Measurements from ENCODE around the gene CST6.

DNA sequence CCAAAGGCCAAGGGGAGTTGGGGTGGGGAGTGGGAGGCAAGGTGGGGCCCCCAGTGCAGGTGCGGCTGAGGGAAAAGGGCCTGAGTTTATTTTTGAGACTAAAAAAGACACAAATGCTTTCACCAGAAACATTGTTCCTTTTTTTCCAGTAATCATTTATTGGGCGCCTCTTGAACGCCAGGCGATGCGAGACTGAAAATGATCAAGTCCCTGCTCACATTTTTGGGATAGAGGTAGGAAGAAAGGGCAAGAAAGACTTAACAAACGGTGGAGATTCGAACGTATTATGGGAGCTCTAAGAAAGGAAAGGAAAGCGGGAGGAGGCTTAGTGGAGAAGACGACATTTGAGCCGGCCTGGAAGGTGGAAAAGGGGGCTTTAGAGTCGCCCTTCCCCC, 39.6 kb downstream of the CST6 start:
- TF ChIP-seq, protein P1, sequence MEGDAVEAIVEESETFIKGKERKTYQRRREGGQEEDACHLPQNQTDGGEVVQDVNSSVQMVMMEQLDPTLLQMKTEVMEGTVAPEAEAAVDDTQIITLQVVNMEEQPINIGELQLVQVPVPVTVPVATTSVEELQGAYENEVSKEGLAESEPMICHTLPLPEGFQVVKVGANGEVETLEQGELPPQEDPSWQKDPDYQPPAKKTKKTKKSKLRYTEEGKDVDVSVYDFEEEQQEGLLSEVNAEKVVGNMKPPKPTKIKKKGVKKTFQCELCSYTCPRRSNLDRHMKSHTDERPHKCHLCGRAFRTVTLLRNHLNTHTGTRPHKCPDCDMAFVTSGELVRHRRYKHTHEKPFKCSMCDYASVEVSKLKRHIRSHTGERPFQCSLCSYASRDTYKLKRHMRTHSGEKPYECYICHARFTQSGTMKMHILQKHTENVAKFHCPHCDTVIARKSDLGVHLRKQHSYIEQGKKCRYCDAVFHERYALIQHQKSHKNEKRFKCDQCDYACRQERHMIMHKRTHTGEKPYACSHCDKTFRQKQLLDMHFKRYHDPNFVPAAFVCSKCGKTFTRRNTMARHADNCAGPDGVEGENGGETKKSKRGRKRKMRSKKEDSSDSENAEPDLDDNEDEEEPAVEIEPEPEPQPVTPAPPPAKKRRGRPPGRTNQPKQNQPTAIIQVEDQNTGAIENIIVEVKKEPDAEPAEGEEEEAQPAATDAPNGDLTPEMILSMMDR (conservative IDR thresholded peaks at IDR 0.05 in 1 of 2, IDR thresholded peaks at IDR 0.05 in 1 of 2; ENCODE audit: low read depth in 1 of 2, low read length in 2 of 2), result no peak
- no peak for TF ChIP-seq EZH2 (IDR thresholded peaks at IDR 0.05; ENCODE audit: low read length, missing control alignments)
